A673 (cell line): ENCODE measurements around the gene MMP11.

Experiments
- CTCF ChIP-seq: fragments of 300-800, 200-600 bp; sonication (generic); conservative IDR thresholded peaks from 2 replicates; pipeline ENCODE4 v1.5.1; 2017; ENCODE audit warnings: low read depth, mild to moderate bottlenecking, antibody characterized with exemption, low read length, moderate library complexity, mixed read lengths
- EZH2 ChIP-seq: fragments of 200-600 bp; sonication (generic); IDR thresholded peaks from 2 replicates; pipeline ENCODE4 v1.6.1; 2017; ENCODE audit warnings: borderline replicate concordance, low read depth, mild to moderate bottlenecking, mixed read lengths, antibody characterized with exemption, low read length; ENCODE audit not compliant: poor library complexity, severe bottlenecking

GRCh38 chr22:23781065-23781464, 8.4 kb downstream of the MMP11 start:
- TF ChIP-seq CTCF (no peak), EZH2 (no peak)
